Prostate gland (tissue), 2 donors: Measurements from ENCODE around the gene ALG8.

ENCODE experiments used
- CTCF ChIP-seq, 4 experiments: fragments of 200-600 bp in 2 of 4; fragments of 450-650 bp in 2 of 4; sonication (generic) in 2 of 4; IDR thresholded peaks; 1 replicate in 3 of 4; 2 replicates in 1 of 4; pipeline ENCODE4 v1.5.1; 2016 to 2019; ENCODE audit warnings: antibody characterized with exemption in 4 of 4, mild to moderate bottlenecking in 2 of 4, moderate library complexity in 2 of 4
- POLR2A ChIP-seq: fragments of 450-650 bp; IDR thresholded peaks from one replicate; pipeline ENCODE4 v1.6.1; 2016; ENCODE audit warnings: antibody characterized with exemption, mild to moderate bottlenecking
- POLR2AphosphoS5 ChIP-seq: sonication (generic); formaldehyde crosslinking; IDR thresholded peaks from one replicate; pipeline ENCODE4 v1.6.1; 2017; ENCODE audit warnings: antibody characterized with exemption

DNA sequence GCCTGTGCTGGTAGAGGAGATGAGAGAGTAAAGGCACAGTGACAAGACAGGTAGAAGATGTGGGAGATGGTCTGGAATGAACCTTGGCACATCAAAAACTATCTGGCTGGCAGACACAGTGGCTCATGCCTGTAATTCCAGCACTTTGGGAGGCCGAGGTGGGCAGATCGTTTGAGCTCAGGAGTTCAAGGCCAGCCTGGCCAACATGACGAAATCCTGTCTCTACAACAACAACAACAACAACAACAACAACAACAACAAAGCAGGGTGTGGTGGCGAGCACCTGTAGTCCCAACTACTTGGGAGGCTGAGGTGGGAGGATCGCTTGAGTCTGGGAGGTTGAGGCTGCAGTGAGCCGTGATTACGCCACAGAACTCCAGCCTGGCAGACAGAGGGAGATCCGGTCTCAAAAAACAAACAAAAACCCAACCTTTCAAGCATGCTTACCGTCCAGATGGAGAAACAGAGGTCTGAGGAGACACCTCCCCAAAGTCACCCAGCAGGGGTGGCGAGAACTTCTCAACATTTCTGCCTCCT, 37.2 kb upstream of the ALG8 start:
- TF ChIP-seq CTCF (IDR thresholded peaks at IDR 0.05) (no peak), POLR2AphosphoS5 (no peak), POLR2A (no peak)
